Spleen (tissue), 11 donors: ENCODE data around the gene CLIC5. TPM values are rescaled to one million over a fixed set of nuclear protein-coding genes. Genes with fewer than 3 reads are reported as not detected.

Experiments used
- DNase-seq: peaks from one replicate; pipeline ENCODE4 v3.0.0-alpha.2; 2020
- H3K27ac ChIP-seq, 8 donors: fragments of 200-600 bp; sonication (generic) in 7 of 8; 1 replicate in 4 of 8; 2 replicates in 4 of 8; pipeline versions ENCODE4 v1.5.0 to v1.8.0; 2016 to 2021; ENCODE audit warnings: inconsistent platforms in 4 of 8, mild to moderate bottlenecking in 4 of 8, moderate library complexity in 1 of 8
- H3K27me3 ChIP-seq, 7 donors: fragments of 200-600 bp; sonication (generic) in 6 of 7; replicated peaks in 1 of 7; 1 replicate in 4 of 7; 2 replicates in 3 of 7; pipeline versions ENCODE4 v1.5.0 to v1.8.0; 2016 to 2021; ENCODE audit warnings: inconsistent platforms in 3 of 7, mild to moderate bottlenecking in 1 of 7
- H3K36me3 ChIP-seq, 6 donors: fragments of 200-600 bp; sonication (generic) in 5 of 6; 1 replicate in 4 of 6; 2 replicates in 2 of 6; pipeline versions ENCODE4 v1.5.0 to v1.8.0; 2016 to 2021; ENCODE audit warnings: inconsistent platforms in 2 of 6
- H3K4me1 ChIP-seq, 6 donors: fragments of 200-600 bp; sonication (generic) in 5 of 6; 1 replicate in 3 of 6; 2 replicates in 3 of 6; pipeline versions ENCODE4 v1.5.0 to v1.8.0; 2016 to 2021; ENCODE audit warnings: inconsistent platforms in 3 of 6
- H3K4me3 ChIP-seq, 8 donors: fragments of 200-600 bp; sonication (generic) in 7 of 8; 1 replicate in 4 of 8; 2 replicates in 4 of 8; pipeline versions ENCODE4 v1.5.0 to v1.8.0; 2016 to 2021; ENCODE audit warnings: inconsistent platforms in 4 of 8, mild to moderate bottlenecking in 4 of 8, moderate library complexity in 2 of 8
- H3K9me3 ChIP-seq, 8 donors: fragments of 200-600 bp; sonication (generic) in 7 of 8; 1 replicate in 4 of 8; 2 replicates in 4 of 8; pipeline versions ENCODE4 v1.5.0 to v1.8.0; 2016 to 2021; ENCODE audit warnings: inconsistent platforms in 4 of 8
- POLR2A ChIP-seq, 3 donors: fragments of 450-650 bp; IDR thresholded peaks; one replicate each; pipeline ENCODE4 v1.5.1; 2017; ENCODE audit warnings: antibody characterized with exemption in 3 of 3, mild to moderate bottlenecking in 1 of 3
- POLR2AphosphoS5 ChIP-seq, 3 donors: sonication (generic); formaldehyde crosslinking; IDR thresholded peaks; one replicate each; pipeline ENCODE4 v1.5.1; 2017; ENCODE audit warnings: antibody characterized with exemption in 3 of 3
- WGBS, 5 donors: extraction: QIAGEN DNeasy Blood & Tissue Kit in 3 of 5; methylation state at CpG; one replicate each; pipeline versions ENCODE4 v1.1.5 to v1.1.7; 2013 to 2018; 5-methylcytosine and 5-hydroxymethylcytosine counted together
- intact Hi-C: fragments of 100-400 bp; cut with DNase I; formaldehyde crosslinking; loops from one replicate; pipeline ENCODE4 v1.15.0; 2023; ENCODE audit warnings: low total_unique reads
- polyA plus RNA-seq, 3 donors: library from polyadenylated mRNA; stranded (reverse); fragments of 200-250 nt; gene quantifications; one replicate each; pipeline ENCODE4 v1.2.1, GENCODE V29; 2013
- total RNA-seq, 7 donors: library from RNA; depleted of rRNA in 3 of 7; stranded (reverse); fragments of >200 nt in 3 of 7; fragmentation: NEBNext Ultra II Directional in 4 of 7; extraction: Animal tissue kit (Norgen Biotek cat#: 25700) in 4 of 7; gene quantifications; one replicate each; pipeline versions ENCODE4 v1.1.0 to v1.2.1, GENCODE V29; 2016 to 2021
- TF ChIP-seq, protein P1 (sequence below), 11 experiments: fragments of 200-600 bp in 7 of 11; fragments of 450-650 bp in 4 of 11; sonication (generic) in 4 of 11; IDR thresholded peaks in 8 of 11; conservative IDR thresholded peaks in 3 of 11; 1 replicate in 7 of 11; 2 replicates in 4 of 11; pipeline versions ENCODE4 v1.4.0 to v1.8.0; 2016 to 2021; ENCODE audit warnings: antibody characterized with exemption in 11 of 11, inconsistent platforms in 4 of 11, mild to moderate bottlenecking in 1 of 11
- donor health status: healthy with polysubstance abuse.
- donor health status: DM: no; HTN: no; CAD: no; lungs with moderate emphysema.
- donor health status: DM: no; HTN: no; CAD: no.
- donor health status: Bipolar disorder and iron deficiency.
- donor health status: healthy.
- donor health status: DM: no; HTN: no; CAD: no.
- donor health status: DM: yes; HTN: yes; CAD: no.

Gene CLIC5
- total and polyA plus RNA-seq, 10 donors: 2.8 to 189 (median 71.2) TPM

GRCh38 chr6:45911691-45912090, 104.0 kb downstream of the CLIC5 start:
- no peak for DNase-seq
- no peaks in the 10 kb centered on the region for H3K4me1 ChIP-seq
- no peaks in the 10 kb centered on the region for H3K9me3 ChIP-seq
- H3K27ac ChIP-seq: no peak overlapping the region
- no peaks in the 10 kb centered on the region for H3K27me3 ChIP-seq
- peaks cover 0 to 33% (median 0%) of the 10 kb centered on the region in 6 donors for H3K36me3 ChIP-seq
- H3K4me3 ChIP-seq: no peak overlapping the region
- 89 to 97% (median 93%) methylated on average over 7 of the region's 7 CpGs for WGBS, 5 donors
- TF ChIP-seq POLR2AphosphoS5 (IDR thresholded peaks at IDR 0.05) (no peak), POLR2A (IDR thresholded peaks at IDR 0.05) (no peak)
- TF ChIP-seq, protein P1, sequence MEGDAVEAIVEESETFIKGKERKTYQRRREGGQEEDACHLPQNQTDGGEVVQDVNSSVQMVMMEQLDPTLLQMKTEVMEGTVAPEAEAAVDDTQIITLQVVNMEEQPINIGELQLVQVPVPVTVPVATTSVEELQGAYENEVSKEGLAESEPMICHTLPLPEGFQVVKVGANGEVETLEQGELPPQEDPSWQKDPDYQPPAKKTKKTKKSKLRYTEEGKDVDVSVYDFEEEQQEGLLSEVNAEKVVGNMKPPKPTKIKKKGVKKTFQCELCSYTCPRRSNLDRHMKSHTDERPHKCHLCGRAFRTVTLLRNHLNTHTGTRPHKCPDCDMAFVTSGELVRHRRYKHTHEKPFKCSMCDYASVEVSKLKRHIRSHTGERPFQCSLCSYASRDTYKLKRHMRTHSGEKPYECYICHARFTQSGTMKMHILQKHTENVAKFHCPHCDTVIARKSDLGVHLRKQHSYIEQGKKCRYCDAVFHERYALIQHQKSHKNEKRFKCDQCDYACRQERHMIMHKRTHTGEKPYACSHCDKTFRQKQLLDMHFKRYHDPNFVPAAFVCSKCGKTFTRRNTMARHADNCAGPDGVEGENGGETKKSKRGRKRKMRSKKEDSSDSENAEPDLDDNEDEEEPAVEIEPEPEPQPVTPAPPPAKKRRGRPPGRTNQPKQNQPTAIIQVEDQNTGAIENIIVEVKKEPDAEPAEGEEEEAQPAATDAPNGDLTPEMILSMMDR (IDR thresholded peaks at IDR 0.05 in 8 of 11, conservative IDR thresholded peaks at IDR 0.05 in 3 of 11): no peak
- intact Hi-C loops: no loop called here

GRCh38 chr6:45903959-45904358, 111.7 kb downstream of the CLIC5 start:
- TF ChIP-seq POLR2A (IDR thresholded peaks at IDR 0.05) (no peak), POLR2AphosphoS5 (IDR thresholded peaks at IDR 0.05) (no peak)
- TF ChIP-seq, protein P1 (IDR thresholded peaks at IDR 0.05 in 8 of 11, conservative IDR thresholded peaks at IDR 0.05 in 3 of 11): no peak
- WGBS, 5 donors: 88 to 96% (median 93%) methylated on average over 1 of the region's 1 CpG
- Histone ChIP-seq H3K4me3 (no peak overlapping the region), H3K4me1 (no peaks in the 10 kb centered on the region), H3K9me3 (no peaks in the 10 kb centered on the region), H3K36me3 (peaks cover 0 to 31% (median 0%) of the 10 kb centered on the region in 6 donors), H3K27me3 (no peaks in the 10 kb centered on the region), H3K27ac (no peak overlapping the region)
- DNase-seq: no peak
- intact Hi-C loops: no loop called here

- Histone ChIP-seq H3K36me3 (peaks cover 0 to 31% (median 0%) of the 10 kb centered on the region in 6 donors), H3K9me3 (no peaks in the 10 kb centered on the region), H3K4me3 (no peak overlapping the region), H3K27me3 (no peaks in the 10 kb centered on the region), H3K27ac (no peak overlapping the region), H3K4me1 (no peaks in the 10 kb centered on the region)
- DNase-seq: no peak
- WGBS, 5 donors: 90 to 98% (median 94%) methylated on average over 15 of the region's 15 CpGs
- intact Hi-C loops: no loop called here
- TF ChIP-seq POLR2A (IDR thresholded peaks at IDR 0.05) (no peak), POLR2AphosphoS5 (IDR thresholded peaks at IDR 0.05) (no peak)
- TF ChIP-seq, protein P1 (IDR thresholded peaks at IDR 0.05 in 8 of 11, conservative IDR thresholded peaks at IDR 0.05 in 3 of 11): no peak
Observed at GRCh38 chr6:45902984-45903383, 112.7 kb downstream of the CLIC5 start.

GRCh38 chr6:45901767-45902650, 113.7 kb downstream of the CLIC5 start:
- no peaks in the 10 kb centered on the region for H3K9me3 ChIP-seq
- intact Hi-C loops: no loop called here
- H3K4me3 ChIP-seq: no peak overlapping the region
- no peaks in the 10 kb centered on the region for H3K27me3 ChIP-seq
- H3K4me1 ChIP-seq: no peaks in the 10 kb centered on the region
- no peak for DNase-seq
- H3K36me3 ChIP-seq: peaks cover 0 to 31% (median 0%) of the 10 kb centered on the region in 6 donors
- TF ChIP-seq POLR2A (IDR thresholded peaks at IDR 0.05): no peak
- TF ChIP-seq, protein P1 (IDR thresholded peaks at IDR 0.05 in 8 of 11, conservative IDR thresholded peaks at IDR 0.05 in 3 of 11): no peak
- no peak for TF ChIP-seq POLR2AphosphoS5 (IDR thresholded peaks at IDR 0.05)
- no peak overlapping the region for H3K27ac ChIP-seq
- WGBS, 5 donors: 83 to 90% (median 87%) methylated on average over 7 of the region's 7 CpGs
